PC-3 (cell line): ENCODE results near the gene CARNS1. TPM values are rescaled to one million over a fixed set of nuclear protein-coding genes. Genes with fewer than 3 reads are reported as not detected.

ENCODE experiments used
- ATAC-seq: fragments of 200-7000 bp; cut with Tn5 transposase; 2 replicates; pipeline ENCODE4 v1.9.1; 2020; ENCODE audit warnings: mild to moderate bottlenecking, moderate library complexity
- BruUV-seq: library from RNA; stranded (reverse); fragments of 400-500 nt; replicated peaks from 2 replicates; lab custom pipeline; 2021; lab: Mats Ljungman, UMichigan
- CTCF ChIA-PET: fragments of 300-600 bp; sonication (Branson Sonifier 250); formaldehyde crosslinking; loops from one replicate; lab custom pipeline; 2022; ENCODE audit warnings: antibody characterized with exemption; lab: Charles Lee
- POLR2A ChIA-PET: fragments of 300-600 bp; sonication (Branson Sonifier 250); formaldehyde crosslinking; loops from one replicate; lab custom pipeline; 2022; ENCODE audit warnings: antibody characterized with exemption; ENCODE audit not compliant: unreplicated experiment; lab: Charles Lee
- DNase-seq: peaks from one replicate; pipeline ENCODE4 v3.0.0-alpha.2; 2015
- H2AFZ ChIP-seq: fragments of 300-600 bp; sonication (generic); 2 replicates; pipeline ENCODE4 v1.6.0; 2016; ENCODE audit warnings: antibody characterized with exemption, low read length
- H3F3A ChIP-seq: fragments of 300-600 bp; sonication (generic); one replicate; pipeline ENCODE4 v1.6.0; 2017; ENCODE audit warnings: antibody characterized with exemption, low read length, control low read depth, mild to moderate bottlenecking; ENCODE audit not compliant: unreplicated experiment
- H3K27ac ChIP-seq: fragments of 300-600 bp; sonication (generic); 2 replicates; pipeline ENCODE4 v1.5.1; 2016; ENCODE audit warnings: mild to moderate bottlenecking, low read length
- H3K27me3 ChIP-seq: fragments of 300-600 bp; sonication (generic); 2 replicates; pipeline ENCODE4 v1.6.1; 2016; ENCODE audit warnings: low read length, mixed read lengths
- H3K36me3 ChIP-seq: fragments of 300-600 bp; sonication (generic); 2 replicates; pipeline ENCODE4 v1.6.1; 2016; ENCODE audit warnings: low read depth, mixed run types, low read length, mixed read lengths
- H3K4me1 ChIP-seq: fragments of 300-600 bp; sonication (generic); 2 replicates; pipeline ENCODE4 v1.5.1; 2016; ENCODE audit warnings: low read length; ENCODE audit not compliant: insufficient read depth
- H3K4me2 ChIP-seq: fragments of 300-600 bp; sonication (generic); 2 replicates; pipeline ENCODE4 v1.6.0; 2016; ENCODE audit warnings: low read length
- H3K4me3 ChIP-seq: fragments of 300-600 bp; sonication (generic); 2 replicates; pipeline ENCODE4 v1.5.1; 2016; ENCODE audit warnings: mild to moderate bottlenecking, low read length, mixed read lengths
- H3K79me2 ChIP-seq: fragments of 300-600 bp; sonication (generic); 2 replicates; pipeline ENCODE4 v1.6.1; 2017; ENCODE audit warnings: low read length, mixed read lengths
- H3K9ac ChIP-seq: fragments of 300-600 bp; sonication (generic); 2 replicates; pipeline ENCODE4 v1.6.0; 2016; ENCODE audit warnings: mild to moderate bottlenecking, low read length
- H3K9me2 ChIP-seq: fragments of 300-600 bp; sonication (generic); replicated peaks from 2 replicates; pipeline ENCODE4 v1.6.1; 2016; ENCODE audit warnings: mixed run types, low read length, mixed read lengths
- H3K9me3 ChIP-seq: fragments of 300-600 bp; sonication (generic); 2 replicates; pipeline ENCODE4 v1.6.1; 2016; ENCODE audit warnings: low read length, mixed read lengths
- H4K20me1 ChIP-seq: fragments of 300-600 bp; sonication (generic); 2 replicates; pipeline ENCODE4 v1.6.1; 2016; ENCODE audit warnings: low read length, mixed read lengths
- EZH2 ChIP-seq: fragments of 300-600 bp; sonication (generic); IDR thresholded peaks from one replicate; pipeline ENCODE4 v1.6.1; 2017; ENCODE audit warnings: antibody characterized with exemption, mild to moderate bottlenecking, low read length; ENCODE audit not compliant: unreplicated experiment
- EZH2phosphoT487 ChIP-seq: fragments of 300-600 bp; sonication (generic); IDR thresholded peaks from 2 replicates; pipeline ENCODE4 v1.6.1; 2018; ENCODE audit warnings: mild to moderate bottlenecking, antibody characterized with exemption, low read length, borderline replicate concordance
- intact Hi-C: fragments of 100-400 bp; cut with micrococcal nuclease; formaldehyde crosslinking; loops from 2 replicates; pipeline ENCODE4 v1.9.0; 2023
- total RNA-seq: library from RNA; depleted of rRNA; stranded (reverse); fragments of >200 nt; gene quantifications from 2 replicates; pipeline ENCODE4 v1.2.3, GENCODE V29; 2014
- TF ChIP-seq, protein P1 (sequence below): fragments of 300-600 bp; sonication (generic); conservative IDR thresholded peaks from 2 replicates; pipeline ENCODE4 v1.5.1; 2017; ENCODE audit warnings: antibody characterized with exemption, low read depth, mild to moderate bottlenecking, low read length

CARNS1 gene
- total RNA-seq, 1 experiment from 2014 or later = 0.22 TPM

DNA sequence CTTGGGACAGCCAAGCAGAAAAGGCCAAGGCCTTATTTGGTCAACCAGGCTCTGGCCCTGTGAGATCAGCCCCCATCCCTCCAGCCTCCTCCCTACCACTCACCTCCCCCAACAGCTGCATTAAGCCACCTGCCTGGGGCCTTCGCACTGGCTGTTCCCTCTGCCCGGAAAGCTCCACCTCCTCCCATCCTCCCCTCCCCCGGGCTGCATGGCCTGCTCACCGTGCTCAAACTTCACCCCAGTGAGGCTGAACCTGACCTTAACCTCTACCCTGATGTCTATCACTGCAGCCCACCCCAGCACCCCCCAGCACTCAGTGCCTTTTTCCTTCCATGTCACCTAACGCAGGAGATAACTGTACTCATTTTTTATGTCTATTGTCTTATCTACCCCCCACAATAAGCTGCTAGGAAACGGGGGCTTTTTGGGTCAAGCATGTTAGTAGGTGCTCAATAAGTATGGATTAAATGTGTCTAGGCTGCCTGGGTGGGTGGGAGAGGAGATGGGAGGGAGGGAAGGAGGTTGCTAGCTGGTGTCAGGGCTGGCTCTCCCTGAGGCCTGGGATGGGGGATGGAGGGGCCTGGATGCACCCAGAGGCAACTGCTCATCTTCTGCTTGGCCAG lies 21.1 kb downstream of the CARNS1 start:
- no peak overlapping the region for H3K27ac ChIP-seq
- H3K9ac ChIP-seq = no peak overlapping the region
- peaks cover 35% of the 10 kb centered on the region; the same call in 1 of the 2 replicates for H3K36me3 ChIP-seq
- no peak overlapping the region for H2AFZ ChIP-seq
- H3K9me3 ChIP-seq = no peaks in the 10 kb centered on the region
- ATAC-seq (no peak), DNase-seq (no peak)
- no peaks in the 10 kb centered on the region for H4K20me1 ChIP-seq
- no peak overlapping the region for H3K4me2 ChIP-seq
- H3K4me1 ChIP-seq = no peaks in the 10 kb centered on the region
- peaks cover 9% of the 10 kb centered on the region for H3F3A ChIP-seq
- intact Hi-C loops = no loop called here
- POLR2A ChIA-PET = no interaction called here
- H3K27me3 ChIP-seq = no peaks in the 10 kb centered on the region
- TF ChIP-seq EZH2phosphoT487 (no peak), EZH2 (no peak)
- TF ChIP-seq, protein P1, sequence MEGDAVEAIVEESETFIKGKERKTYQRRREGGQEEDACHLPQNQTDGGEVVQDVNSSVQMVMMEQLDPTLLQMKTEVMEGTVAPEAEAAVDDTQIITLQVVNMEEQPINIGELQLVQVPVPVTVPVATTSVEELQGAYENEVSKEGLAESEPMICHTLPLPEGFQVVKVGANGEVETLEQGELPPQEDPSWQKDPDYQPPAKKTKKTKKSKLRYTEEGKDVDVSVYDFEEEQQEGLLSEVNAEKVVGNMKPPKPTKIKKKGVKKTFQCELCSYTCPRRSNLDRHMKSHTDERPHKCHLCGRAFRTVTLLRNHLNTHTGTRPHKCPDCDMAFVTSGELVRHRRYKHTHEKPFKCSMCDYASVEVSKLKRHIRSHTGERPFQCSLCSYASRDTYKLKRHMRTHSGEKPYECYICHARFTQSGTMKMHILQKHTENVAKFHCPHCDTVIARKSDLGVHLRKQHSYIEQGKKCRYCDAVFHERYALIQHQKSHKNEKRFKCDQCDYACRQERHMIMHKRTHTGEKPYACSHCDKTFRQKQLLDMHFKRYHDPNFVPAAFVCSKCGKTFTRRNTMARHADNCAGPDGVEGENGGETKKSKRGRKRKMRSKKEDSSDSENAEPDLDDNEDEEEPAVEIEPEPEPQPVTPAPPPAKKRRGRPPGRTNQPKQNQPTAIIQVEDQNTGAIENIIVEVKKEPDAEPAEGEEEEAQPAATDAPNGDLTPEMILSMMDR = no peak
- no peaks in the 10 kb centered on the region for H3K9me2 ChIP-seq
- CTCF ChIA-PET = no interaction called here
- no TSS peak for BruUV-seq
- no peak overlapping the region for H3K4me3 ChIP-seq
- H3K79me2 ChIP-seq = peaks cover 3% of the 10 kb centered on the region; the same call in 1 of the 2 replicates

GRCh38 chr11:67437082-67437808 lies 21.8 kb downstream of the CARNS1 start, which contains the start of gene PTPRCAP:
Gene PTPRCAP, minus strand, starts transcription at chr11:67437682. Its CDS starts 63 bp downstream, at chr11:67437619.
- Histone ChIP-seq H3K4me2 (no peak within 1 kb of the TSS), H3K4me1 (no peaks in the 10 kb centered on the region), H3K9ac (no peak within 1 kb of the TSS), H3K4me3 (no peak within 1 kb of the TSS), H2AFZ (no peak within 1 kb of the TSS), H3F3A (peaks cover 9% of the 10 kb centered on the region), H3K27ac (no peak within 1 kb of the TSS), H3K79me2 (no peaks in the 10 kb centered on the region), H3K36me3 (peaks cover 29% of the 10 kb centered on the region; the same call in 1 of the 2 replicates), H3K9me2 (no peaks in the 10 kb centered on the region), H3K9me3 (no peaks in the 10 kb centered on the region), H4K20me1 (no peaks in the 10 kb centered on the region), H3K27me3 (no peaks in the 10 kb centered on the region)
- ChIA-PET CTCF (no interaction called here), POLR2A (no interaction called here)
- ATAC-seq (no peak), DNase-seq (no peak)
- BruUV-seq = no TSS peak
- no peak for TF ChIP-seq EZH2
- no peak for TF ChIP-seq EZH2phosphoT487
- TF ChIP-seq, protein P1 = no peak
- intact Hi-C loops = no loop called here

DNA sequence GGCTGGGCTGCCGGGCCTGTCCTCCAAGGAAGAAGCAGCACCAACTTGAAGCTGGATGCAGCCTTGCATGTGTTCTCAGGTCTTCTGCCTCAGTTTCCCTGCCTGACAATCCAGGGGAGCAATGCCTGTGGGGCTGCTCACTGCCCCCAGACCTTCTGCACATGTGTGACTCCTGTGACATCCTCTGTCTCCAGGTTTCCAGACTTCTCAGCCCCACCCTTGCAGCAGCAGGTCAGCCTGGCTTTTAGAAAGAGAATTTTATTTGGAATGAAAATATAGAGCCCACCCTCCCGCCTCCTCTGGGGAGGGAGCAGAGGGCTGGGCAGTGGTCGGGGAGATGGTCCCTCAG lies 22.3 kb downstream of the CARNS1 start:
- ATAC-seq (no peak), DNase-seq (no peak)
- Histone ChIP-seq H3K9ac (no peak overlapping the region), H3K4me3 (no peak overlapping the region), H3K4me2 (no peak overlapping the region), H3F3A (peaks cover 9% of the 10 kb centered on the region), H3K27ac (no peak overlapping the region), H3K79me2 (0 out of 2 replicates have a peak, but pooled peaks cover 3% of the 10 kb centered on the region), H3K4me1 (no peaks in the 10 kb centered on the region), H3K9me2 (no peaks in the 10 kb centered on the region), H3K36me3 (peaks cover 25% of the 10 kb centered on the region; the same call in 1 of the 2 replicates), H4K20me1 (no peaks in the 10 kb centered on the region), H3K9me3 (no peaks in the 10 kb centered on the region), H3K27me3 (no peaks in the 10 kb centered on the region), H2AFZ (no peak overlapping the region)
- intact Hi-C loops = no loop called here
- CTCF ChIA-PET = no interaction called here
- no TSS peak for BruUV-seq
- POLR2A ChIA-PET = no interaction called here
- TF ChIP-seq, protein P1 = no peak
- TF ChIP-seq EZH2phosphoT487 = no peak
- no peak for TF ChIP-seq EZH2
